ENCODE results near the gene MXD3.

- TF ChIP-seq CTCF (conservative IDR thresholded peaks at IDR 0.05; ENCODE audit: low read depth, low read length) (no peak), RAD21 (IDR thresholded peaks at IDR 0.05; ENCODE audit: low read length) (no peak), MAFK (IDR thresholded peaks at IDR 0.05; ENCODE audit: low read depth, low read length) (no peak)
Measured at GRCh38 chr5:177333420-177334154, 21.9 kb upstream of the MXD3 start.
